Measurements from ENCODE around the gene VPS51.

Gene VPS51

DNA sequence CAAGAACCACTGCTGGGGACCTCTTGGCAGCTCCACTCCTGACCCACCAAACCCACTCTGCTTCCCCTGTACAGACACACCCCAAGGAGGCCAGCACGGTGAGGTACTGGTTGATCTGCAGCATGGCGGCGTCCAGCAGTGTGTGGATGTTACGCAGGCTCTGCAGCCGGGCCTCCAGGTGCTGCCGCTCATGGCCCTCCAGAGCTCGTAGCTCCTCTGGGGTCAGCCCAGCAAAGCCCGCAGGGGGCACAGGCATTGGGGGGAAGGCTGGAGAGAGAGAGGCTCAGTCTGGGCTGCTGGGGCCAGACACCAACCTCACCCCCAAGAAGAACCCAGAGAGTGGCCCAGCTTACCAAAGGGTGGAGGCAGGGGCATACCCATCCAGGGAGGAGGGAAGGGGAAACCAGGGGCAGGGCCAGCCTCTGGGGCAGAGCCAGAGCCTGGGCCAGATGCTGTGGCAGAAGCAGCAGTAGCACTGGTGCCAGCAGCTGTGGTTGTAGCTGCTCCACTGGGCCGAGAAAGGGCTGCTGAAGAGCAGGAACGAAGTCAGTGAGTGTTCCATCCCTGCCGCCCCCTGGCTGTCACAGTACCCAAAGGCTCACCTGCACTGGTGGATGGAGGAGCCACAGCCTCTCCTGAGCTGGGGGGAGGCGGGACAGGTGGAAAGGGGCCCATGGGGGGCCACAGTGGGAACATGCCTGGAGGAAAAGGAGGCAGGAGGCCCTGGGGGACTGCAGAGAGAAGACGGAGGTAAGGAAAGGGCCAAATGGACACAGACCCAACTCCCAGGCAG, 33.8 kb downstream of the VPS51 start:
- TF ChIP-seq MYC (IDR thresholded peaks at IDR 0.05; ENCODE audit: low read depth, low read length) (no peak), POLR2A (IDR thresholded peaks at IDR 0.05; ENCODE audit: extremely low read depth, insufficient read length) (no peak)
- TF ChIP-seq, protein P1, sequence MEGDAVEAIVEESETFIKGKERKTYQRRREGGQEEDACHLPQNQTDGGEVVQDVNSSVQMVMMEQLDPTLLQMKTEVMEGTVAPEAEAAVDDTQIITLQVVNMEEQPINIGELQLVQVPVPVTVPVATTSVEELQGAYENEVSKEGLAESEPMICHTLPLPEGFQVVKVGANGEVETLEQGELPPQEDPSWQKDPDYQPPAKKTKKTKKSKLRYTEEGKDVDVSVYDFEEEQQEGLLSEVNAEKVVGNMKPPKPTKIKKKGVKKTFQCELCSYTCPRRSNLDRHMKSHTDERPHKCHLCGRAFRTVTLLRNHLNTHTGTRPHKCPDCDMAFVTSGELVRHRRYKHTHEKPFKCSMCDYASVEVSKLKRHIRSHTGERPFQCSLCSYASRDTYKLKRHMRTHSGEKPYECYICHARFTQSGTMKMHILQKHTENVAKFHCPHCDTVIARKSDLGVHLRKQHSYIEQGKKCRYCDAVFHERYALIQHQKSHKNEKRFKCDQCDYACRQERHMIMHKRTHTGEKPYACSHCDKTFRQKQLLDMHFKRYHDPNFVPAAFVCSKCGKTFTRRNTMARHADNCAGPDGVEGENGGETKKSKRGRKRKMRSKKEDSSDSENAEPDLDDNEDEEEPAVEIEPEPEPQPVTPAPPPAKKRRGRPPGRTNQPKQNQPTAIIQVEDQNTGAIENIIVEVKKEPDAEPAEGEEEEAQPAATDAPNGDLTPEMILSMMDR (IDR thresholded peaks at IDR 0.05; ENCODE audit: low read depth, low read length) = no peak
- TF ChIP-seq, protein P2, sequence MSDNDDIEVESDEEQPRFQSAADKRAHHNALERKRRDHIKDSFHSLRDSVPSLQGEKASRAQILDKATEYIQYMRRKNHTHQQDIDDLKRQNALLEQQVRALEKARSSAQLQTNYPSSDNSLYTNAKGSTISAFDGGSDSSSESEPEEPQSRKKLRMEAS (IDR thresholded peaks at IDR 0.05; ENCODE audit: low read depth, low read length) = no peak
- H3K4me3 ChIP-seq (ENCODE audit: low read depth, low read length) = no peak overlapping the region
- DNase-seq (ENCODE audit: low read depth) = peak; percentile 4

DNA sequence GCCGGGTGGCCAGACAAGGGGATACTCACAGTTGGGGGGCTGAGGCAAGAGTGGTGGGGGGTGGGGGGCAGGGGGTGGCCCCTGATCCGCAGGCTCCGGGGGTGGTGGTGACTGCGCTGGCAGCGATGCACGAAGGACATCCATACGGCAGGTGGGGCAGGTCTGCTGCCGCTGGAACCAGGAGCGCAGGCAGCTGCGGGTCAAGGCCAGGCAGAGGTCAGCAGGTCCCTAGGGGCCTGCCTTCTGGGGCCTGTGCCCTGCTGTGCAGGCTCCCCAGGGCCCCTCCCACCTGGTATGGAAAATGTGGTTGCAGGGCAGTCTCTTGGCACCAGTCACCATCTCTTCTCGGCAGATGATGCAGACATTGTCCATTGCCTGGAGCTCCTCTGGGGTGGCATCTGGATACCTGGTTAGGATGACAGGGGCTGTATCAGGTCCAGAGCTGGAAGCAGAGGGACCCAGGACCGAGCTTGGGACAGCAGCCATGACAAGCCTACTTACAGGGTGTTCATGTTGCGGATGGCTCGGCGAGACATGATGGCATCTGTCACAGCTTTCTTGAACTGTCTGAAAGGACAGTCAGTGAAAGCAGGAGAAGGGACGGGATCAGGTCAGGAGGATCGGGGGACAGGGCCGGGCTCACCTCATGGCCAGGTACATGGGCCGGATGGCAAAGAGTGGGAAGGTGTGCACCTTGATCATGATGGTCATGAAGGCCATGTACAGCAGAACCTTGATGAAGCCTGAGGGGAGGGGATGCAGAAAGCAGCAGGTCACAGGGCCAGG, 34.8 kb downstream of the VPS51 start:
- no peak overlapping the region for H3K4me3 ChIP-seq (ENCODE audit: low read depth, low read length)
- DNase-seq (ENCODE audit: low read depth) = peak; percentile 7
- no peak for TF ChIP-seq POLR2A (IDR thresholded peaks at IDR 0.05; ENCODE audit: extremely low read depth, insufficient read length)

DNA sequence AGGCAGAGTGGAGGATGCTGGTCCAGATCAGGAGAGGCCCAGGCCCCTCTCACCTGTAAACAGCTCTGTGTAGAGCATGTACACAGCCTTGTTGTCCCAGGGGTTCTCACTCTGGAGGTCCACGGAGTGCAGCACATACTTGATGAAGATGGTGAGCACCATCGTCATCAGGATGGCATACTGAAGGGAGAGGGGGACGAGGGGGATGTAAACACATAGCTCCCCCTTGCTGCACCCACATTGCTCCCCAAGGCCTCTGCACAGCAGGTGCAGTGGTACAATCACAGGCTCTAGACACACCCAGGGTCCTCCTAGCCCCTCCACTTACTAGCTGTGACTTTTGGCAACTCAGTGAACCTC, 35.4 kb downstream of the VPS51 start:
- no peak for TF ChIP-seq POLR2A (IDR thresholded peaks at IDR 0.05; ENCODE audit: extremely low read depth, insufficient read length)
- no peak for TF ChIP-seq MYC (IDR thresholded peaks at IDR 0.05; ENCODE audit: low read depth, low read length)
- TF ChIP-seq, protein P2 (IDR thresholded peaks at IDR 0.05; ENCODE audit: low read depth, low read length) = no peak
- TF ChIP-seq, protein P1 (IDR thresholded peaks at IDR 0.05; ENCODE audit: low read depth, low read length) = no peak
- no peak for DNase-seq (ENCODE audit: low read depth)
- no peak overlapping the region for H3K4me3 ChIP-seq (ENCODE audit: low read depth, low read length)

DNA sequence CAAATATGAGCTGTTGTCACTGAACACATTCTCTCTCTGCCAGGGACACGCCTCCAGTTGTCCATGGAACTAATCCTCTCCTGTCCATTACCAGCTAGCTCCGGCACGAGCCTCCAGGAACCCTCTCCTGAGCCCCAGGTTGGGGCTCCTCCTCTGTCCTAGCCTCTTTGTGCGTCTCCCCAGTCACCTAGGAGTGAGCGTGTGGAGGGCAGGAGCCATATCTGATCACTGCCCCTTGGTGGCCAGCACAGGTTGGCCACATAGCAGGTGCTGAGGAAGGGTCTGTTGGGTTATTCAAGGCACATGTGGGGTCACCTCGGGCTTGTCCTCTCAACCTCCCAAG, 35.9 kb downstream of the VPS51 start:
- TF ChIP-seq, protein P2 (IDR thresholded peaks at IDR 0.05; ENCODE audit: low read depth, low read length) = no peak
- TF ChIP-seq POLR2A (IDR thresholded peaks at IDR 0.05; ENCODE audit: extremely low read depth, insufficient read length) (no peak), MYC (IDR thresholded peaks at IDR 0.05; ENCODE audit: low read depth, low read length) (no peak)
- TF ChIP-seq, protein P1 (IDR thresholded peaks at IDR 0.05; ENCODE audit: low read depth, low read length) = no peak
- no peak overlapping the region for H3K4me3 ChIP-seq (ENCODE audit: low read depth, low read length)
- no peak for DNase-seq (ENCODE audit: low read depth)

DNA sequence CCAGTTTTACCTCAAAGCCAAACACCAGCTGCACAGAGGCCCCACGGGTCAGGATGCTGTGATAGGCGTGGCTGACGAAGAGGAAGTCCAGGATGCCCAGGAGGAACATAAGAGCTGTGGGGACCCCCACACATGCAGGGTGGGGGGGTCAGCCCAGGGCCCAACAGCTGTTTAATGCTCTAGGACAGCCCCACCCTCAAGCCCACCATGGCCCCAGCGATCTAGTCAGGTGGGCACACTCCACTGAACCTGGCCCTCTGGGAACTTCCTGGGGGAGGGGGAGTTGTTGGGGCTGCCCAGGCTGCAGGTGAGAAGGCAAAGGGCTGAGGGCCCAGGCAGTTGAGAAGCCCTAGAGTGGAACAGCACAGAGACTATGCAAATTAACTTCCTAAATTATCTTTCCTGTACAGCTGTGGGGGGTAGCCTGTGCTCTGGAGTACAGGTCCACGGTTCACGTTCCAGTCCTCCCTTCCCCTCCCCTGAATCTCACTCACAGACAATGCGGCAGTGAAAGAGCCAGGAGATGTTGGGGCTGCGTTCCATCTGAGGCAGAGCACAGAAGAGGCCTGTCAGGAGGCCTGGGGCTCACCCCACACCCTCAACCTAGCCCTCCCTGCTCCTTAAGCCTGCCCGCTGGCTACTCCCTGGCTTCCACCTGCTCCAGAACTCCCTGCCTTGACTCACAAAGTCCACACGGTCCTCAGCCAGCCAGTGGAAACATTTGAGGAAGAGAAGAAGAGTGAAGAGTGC, 36.4 kb downstream of the VPS51 start:
- H3K4me3 ChIP-seq (ENCODE audit: low read depth, low read length) = peak overlapping the region; percentile 86
- DNase-seq (ENCODE audit: low read depth) = peak; percentile 6
- TF ChIP-seq MYC (IDR thresholded peaks at IDR 0.05; ENCODE audit: low read depth, low read length) (no peak), POLR2A (IDR thresholded peaks at IDR 0.05; ENCODE audit: extremely low read depth, insufficient read length) (no peak)
- TF ChIP-seq, protein P1 (IDR thresholded peaks at IDR 0.05; ENCODE audit: low read depth, low read length) = no peak
- TF ChIP-seq, protein P2 (IDR thresholded peaks at IDR 0.05; ENCODE audit: low read depth, low read length) = no peak

Data from NB4 (cell line).